GM19035 (cell line): ENCODE data around the gene SYF2.
"Not testable (repeated sequence)": the region's sequence is repeated elsewhere in the genome, so short reads cannot be mapped to it uniquely, and the experiment has no call there.

Source experiments
- ATAC-seq: cut with Tn5 transposase; IDR thresholded peaks from one replicate; pipeline ENCODE4 v1.9.1; 2021; ENCODE audit not compliant: unreplicated experiment

The SYF2 gene

DNA sequence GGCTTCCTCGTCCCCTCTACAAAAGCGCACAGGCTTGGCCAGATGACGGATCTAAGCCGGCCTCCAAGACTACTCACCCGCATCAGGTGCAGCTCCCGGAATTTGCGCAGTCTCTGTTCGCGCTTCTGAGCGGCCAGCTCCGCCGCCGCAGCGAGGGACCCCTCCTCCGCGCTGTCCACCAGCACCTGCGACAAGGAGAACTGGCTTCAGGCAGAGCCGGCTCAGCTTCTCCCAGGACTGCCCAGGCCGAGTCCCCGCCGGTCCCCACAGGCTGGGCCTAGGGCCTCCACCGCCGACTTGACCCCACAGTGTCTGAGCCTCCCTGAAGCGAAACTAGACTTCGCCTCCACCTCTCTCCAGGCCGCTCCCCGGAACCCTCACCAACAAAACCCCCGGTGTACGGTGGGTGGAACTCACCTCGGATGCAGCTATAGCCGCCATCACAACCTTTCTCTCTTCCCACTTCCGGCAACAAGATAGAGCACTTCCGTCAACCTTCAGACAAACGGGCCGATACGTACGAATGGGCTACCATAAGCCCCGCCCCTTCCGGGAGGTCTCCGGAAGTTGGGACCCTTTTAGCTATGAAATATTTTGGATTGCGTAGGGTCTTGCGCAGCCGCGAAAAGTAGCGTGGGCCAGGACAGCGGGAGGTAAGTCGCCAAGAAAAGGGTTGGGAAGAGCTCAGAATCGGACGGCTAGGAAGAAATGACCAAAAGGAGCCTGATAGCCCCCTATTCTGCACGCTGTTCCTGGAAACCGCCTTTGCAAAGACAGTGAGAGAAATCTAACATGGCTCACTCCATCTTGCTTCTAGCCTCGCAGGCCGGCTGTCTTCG, at the start of gene SYF2:
SYF2 (minus strand) TSS at position 476 of the 839 bp plus-strand sequence; CDS start at position 441, 35 bp downstream.
- ATAC-seq = peak; percentile 81

DNA sequence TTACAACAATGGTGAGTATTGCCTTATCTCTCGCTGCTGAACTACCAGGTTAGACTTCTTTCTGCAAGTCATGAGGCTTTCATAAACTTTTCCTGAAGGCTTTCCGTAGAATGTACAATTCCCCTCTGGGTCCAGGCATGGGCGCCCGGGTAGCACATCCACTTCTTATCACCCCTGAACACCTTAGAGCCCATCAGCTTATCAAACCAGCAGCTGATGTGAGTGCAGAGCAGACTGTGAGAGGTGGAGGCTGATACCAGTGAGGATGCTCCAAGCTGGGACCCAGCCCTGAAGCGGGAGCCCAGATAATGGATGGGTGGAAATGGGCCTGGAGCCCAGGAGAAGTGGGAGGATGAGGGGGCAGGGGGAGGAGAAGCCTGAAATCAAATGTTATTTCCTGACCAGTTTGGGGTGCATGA, 47.4 kb upstream of the SYF2 start:
- not testable (repeated sequence) for ATAC-seq

DNA sequence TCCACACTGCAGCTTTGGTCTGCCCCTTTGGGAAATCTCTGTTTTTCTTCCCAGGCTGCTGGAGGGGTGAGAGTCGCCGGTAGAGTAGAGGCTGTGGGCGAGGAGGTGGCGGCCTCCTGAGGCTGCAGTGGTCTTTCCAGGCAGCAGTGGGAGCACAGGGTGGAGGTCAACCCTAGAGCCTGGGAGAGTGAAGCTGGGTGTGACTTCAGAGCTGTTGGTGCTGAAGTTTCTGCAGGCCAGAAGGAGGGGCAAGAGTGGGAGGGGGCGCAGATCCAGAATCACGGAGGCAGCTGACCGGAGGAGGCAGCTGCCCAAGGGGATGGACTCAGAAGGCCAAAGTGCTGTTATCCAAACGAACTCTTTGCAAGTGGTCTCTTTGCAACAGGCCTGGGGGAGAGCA, 46.5 kb upstream of the SYF2 start:
- not testable (repeated sequence) for ATAC-seq

- ATAC-seq = not testable (repeated sequence)
These were observed 46.1 kb upstream of the SYF2 start for GRCh38 chr1:25278358-25278757.

DNA sequence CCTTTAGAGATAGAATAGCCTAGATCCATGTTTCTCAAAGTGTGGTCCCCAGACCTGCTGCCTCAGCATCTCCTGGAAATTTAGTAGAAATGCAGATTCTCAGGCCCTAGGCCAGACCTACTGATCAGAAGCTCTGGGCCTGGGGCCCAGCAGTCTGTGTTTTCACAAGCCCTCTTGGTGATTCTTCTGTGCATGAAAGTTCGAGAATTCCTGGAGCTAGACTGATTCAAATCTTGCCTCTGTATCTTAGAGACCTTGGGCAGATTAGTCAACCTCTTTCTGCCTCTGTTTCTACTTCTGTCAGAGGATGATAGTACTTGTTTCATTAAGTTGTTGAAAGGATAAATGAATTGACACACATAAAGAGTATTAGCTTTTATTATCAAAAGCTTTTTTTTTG, 45.0 kb upstream of the SYF2 start:
- ATAC-seq = not testable (repeated sequence)

DNA sequence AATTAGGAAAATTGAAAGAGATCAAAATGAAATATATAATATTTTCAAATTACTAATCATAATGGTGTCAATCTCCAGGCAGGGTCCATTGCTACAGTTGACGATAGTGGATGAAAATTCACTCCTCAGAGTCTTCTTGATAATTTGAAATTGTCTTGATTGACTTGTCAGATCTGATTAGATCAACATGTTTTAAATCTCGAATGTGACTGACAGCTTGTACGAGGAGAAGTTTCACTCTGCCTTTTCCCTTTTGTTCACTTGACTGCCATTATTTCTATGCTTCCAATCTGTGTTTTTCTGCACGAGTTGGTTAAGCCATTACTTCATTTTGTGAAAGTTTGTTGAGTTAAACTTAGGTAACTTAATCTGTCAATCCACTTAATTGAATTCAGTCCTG, 43.3 kb upstream of the SYF2 start:
- not testable (repeated sequence) for ATAC-seq

- ATAC-seq = not testable (repeated sequence)
These were observed 39.9 kb upstream of the SYF2 start, which contains the start of gene RHD for GRCh38 chr1:25272238-25272637. TSS of gene RHD (plus strand) at chr1:25272509. CDS start at chr1:25272548, 39 bp downstream.

- ATAC-seq = not testable (repeated sequence)
These were observed 36.0 kb upstream of the SYF2 start for GRCh38 chr1:25268143-25268760.

DNA sequence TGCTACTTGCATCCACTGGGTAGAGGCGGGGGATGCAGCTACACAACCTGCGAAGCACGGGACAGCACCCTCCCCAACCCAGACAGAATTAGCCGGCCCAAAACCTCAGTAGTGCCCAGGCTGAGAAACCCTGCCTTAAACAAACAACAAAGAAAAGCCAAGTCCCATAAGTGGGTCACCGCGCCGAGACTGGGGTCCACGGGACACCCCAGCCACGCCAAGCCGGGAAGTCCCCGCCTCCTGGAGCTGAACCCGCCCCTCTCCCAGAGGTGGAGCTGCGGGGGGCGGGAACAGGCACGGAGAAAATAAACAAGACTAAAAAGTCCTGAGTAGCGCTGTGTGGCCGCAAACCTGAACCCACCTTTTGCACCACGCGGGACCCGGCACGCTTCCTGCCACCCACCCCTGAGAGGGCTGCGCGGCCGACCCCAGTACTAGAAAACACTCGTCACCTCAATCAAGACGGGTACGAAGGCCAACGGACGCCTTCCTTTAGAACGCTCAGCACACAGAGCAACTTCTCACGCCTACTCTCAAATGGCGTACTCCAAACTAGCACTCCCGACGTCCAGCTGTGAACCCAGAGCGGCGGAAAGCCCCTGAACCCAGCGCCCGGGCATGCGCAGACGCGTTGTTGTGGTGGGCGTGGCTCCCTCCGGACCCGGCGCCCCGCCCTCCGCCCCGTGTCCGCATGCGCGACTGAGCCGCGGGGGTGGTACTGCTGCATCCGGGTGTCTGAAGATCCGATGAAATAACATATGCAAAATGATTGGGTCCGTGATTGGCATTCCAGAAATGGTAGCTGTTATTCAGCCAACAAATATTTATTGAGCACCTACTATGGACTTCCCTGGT, 35.2 kb upstream of the SYF2 start:
- peak; percentile 78 for ATAC-seq

- peak; percentile 21 for ATAC-seq
These were observed 34.4 kb upstream of the SYF2 start for GRCh38 chr1:25266554-25267287.

DNA sequence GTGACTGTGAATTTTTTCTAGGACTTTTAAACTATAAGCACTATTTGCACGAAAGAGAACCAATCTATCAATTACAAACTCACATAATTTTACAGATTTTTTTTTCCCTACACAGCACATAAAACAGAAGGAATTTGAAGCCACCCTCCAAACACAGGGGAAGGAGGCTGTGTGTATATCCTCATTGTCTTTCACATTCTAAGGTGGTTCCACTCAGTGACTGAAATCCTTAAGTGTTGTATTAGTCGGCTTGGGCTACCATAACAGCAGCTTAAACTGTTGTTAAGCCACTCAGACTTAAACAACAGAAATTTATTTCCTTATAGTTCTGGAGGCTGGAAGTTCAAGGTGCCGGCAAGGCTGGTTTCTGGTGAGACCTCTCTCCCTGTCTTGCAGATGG, 28.0 kb upstream of the SYF2 start:
- not testable (repeated sequence) for ATAC-seq

- not testable (repeated sequence) for ATAC-seq
These were observed 27.5 kb upstream of the SYF2 start for GRCh38 chr1:25259813-25260212.

- ATAC-seq = no peak
These were observed 24.9 kb upstream of the SYF2 start for GRCh38 chr1:25257196-25257595.

DNA sequence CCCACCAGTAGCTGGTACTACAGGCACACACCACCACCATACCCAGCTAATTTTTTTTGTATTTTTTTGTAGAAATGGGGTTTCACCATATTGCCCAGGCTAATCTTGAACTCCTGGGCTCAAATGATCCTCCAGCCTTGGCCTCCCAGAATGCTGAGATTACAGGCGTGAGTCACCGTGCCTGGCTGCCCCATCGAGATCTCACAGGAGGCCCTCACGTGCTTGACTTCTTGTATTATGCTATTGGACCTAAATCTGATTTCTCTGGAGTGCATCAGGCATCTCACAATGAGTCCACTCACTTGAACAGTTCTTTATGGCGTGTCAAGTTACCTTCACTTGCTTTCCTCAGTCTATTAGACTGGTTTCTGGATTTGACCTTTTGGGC, 24.3 kb upstream of the SYF2 start:
- ATAC-seq = no peak

GRCh38 chr1:25255706-25256577, 23.6 kb upstream of the SYF2 start:
- ATAC-seq = no peak

DNA sequence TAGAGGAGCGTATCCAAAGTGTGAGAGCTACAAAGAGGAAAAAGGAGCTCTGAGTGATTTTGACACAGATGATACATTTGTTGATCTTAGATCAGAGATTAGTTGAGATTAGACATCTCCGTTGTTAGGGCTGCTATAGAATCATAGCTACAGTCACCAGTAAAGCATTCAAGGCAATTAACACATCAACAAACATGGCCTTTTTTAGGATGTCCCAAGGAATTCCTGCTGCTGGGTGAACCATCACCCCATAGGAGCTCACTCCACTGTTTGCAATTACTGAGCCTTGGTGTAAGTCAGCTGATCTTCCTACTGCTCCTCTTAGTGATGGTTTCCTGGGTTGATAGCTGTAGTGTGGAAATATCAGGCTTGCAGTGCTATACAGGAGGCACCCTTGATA, 21.6 kb upstream of the SYF2 start:
- no peak for ATAC-seq

DNA sequence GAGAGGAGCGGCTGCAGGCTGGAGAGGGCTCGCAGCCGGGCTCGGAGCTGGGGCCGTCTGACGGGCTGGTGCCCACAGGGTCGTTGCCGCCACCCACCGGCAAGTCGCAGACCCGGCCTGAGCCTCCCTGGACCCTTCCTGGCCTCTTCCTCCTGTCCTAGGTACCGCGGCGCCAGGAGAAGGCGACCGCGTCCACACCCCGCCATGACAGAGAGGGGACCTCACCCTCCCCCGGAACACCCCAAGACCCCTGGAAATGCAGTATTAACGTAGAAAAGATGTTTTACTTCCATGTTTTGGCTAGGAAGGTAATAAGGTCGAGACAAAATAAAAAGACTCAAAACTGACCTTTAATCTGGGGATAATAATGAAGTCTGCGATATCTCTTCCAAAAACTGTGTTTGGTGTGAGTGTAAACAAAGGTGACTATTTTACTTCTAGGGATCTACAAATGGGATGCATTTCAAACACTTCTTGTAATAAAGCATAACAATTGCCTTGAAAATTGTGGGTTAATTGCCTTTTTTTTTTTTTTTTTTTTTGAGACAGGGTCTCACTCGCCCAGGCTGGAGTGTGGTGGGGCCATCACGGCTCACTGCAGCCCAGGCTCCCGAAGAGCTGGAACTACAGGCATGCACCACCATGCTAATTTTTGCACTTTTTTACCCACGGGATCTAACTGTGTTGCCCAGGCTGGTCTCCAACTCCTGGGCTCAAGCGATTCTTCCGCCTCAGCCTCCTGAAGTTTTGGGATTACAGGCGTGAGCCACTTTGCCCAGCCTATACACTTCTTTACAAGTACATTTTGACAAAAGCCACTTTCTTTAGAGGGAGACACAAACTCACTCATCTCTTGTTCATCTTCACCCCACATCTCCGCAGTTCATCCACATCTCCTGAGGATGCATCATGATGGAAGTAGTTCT, 15.8 kb upstream of the SYF2 start:
- ATAC-seq = no peak

- ATAC-seq = peak; percentile 91
These were observed 14.9 kb upstream of the SYF2 start, which contains the start of gene RSRP1 for GRCh38 chr1:25247024-25247828. TSS of gene RSRP1 (minus strand) at chr1:25247454. CDS start at chr1:25246963, 491 bp downstream.
